Measurements from ENCODE around the gene ZNF143.

ZNF143 gene

GRCh38 chr11:9571071-9571762, 110.4 kb downstream of the ZNF143 start:
- DNase-seq (ENCODE audit: insufficient read length) (no peak), FAIRE-seq (no peak)
- TF ChIP-seq POLR2AphosphoS5 (IDR thresholded peaks at IDR 0.05; ENCODE audit: low read depth, low read length) = no peak
- TF ChIP-seq POLR2A (IDR thresholded peaks at IDR 0.05; ENCODE audit: low read depth, low read length) = no peak
- TF ChIP-seq TAF1 (IDR thresholded peaks at IDR 0.05; ENCODE audit: borderline replicate concordance, low read depth, low read length) = no peak

- DNase-seq (ENCODE audit: insufficient read length) = no peak
- no peak for FAIRE-seq
- no peak for TF ChIP-seq POLR2A (IDR thresholded peaks at IDR 0.05; ENCODE audit: low read depth, low read length)
- no peak for TF ChIP-seq POLR2AphosphoS5 (IDR thresholded peaks at IDR 0.05; ENCODE audit: low read depth, low read length)
- TF ChIP-seq TAF1 (IDR thresholded peaks at IDR 0.05; ENCODE audit: borderline replicate concordance, low read depth, low read length) = no peak
These were observed 110.9 kb downstream of the ZNF143 start for GRCh38 chr11:9571763-9572115.

GRCh38 chr11:9573052-9573774, 112.4 kb downstream of the ZNF143 start, which contains the start of gene WEE1:
WEE1 (plus strand) TSS chr11:9573670; CDS start chr11:9573934, 264 bp downstream.
- TF ChIP-seq POLR2AphosphoS5 (IDR thresholded peaks at IDR 0.05; ENCODE audit: low read depth, low read length) = peak; percentile 17; the same call in 1 of the 2 replicates
- peak; percentile 60; the same call in 1 of the 2 replicates for TF ChIP-seq POLR2A (IDR thresholded peaks at IDR 0.05; ENCODE audit: low read depth, low read length)
- no peak for TF ChIP-seq TAF1 (IDR thresholded peaks at IDR 0.05; ENCODE audit: borderline replicate concordance, low read depth, low read length)
- DNase-seq (ENCODE audit: insufficient read length) (peak; percentile 93), FAIRE-seq (peak; percentile 95)

GRCh38 chr11:9573775-9574621, 113.2 kb downstream of the ZNF143 start:
- TF ChIP-seq POLR2AphosphoS5 (IDR thresholded peaks at IDR 0.05; ENCODE audit: low read depth, low read length) = no peak
- no peak for TF ChIP-seq TAF1 (IDR thresholded peaks at IDR 0.05; ENCODE audit: borderline replicate concordance, low read depth, low read length)
- no peak for TF ChIP-seq POLR2A (IDR thresholded peaks at IDR 0.05; ENCODE audit: low read depth, low read length)
- DNase-seq (ENCODE audit: insufficient read length) (no peak), FAIRE-seq (peak; percentile 27)

GRCh38 chr11:9574622-9575259, 113.9 kb downstream of the ZNF143 start:
- FAIRE-seq (no peak), DNase-seq (ENCODE audit: insufficient read length) (no peak)
- TF ChIP-seq TAF1 (IDR thresholded peaks at IDR 0.05; ENCODE audit: borderline replicate concordance, low read depth, low read length) (no peak), POLR2AphosphoS5 (IDR thresholded peaks at IDR 0.05; ENCODE audit: low read depth, low read length) (peak; percentile 39; the same call in 1 of the 2 replicates)

- TF ChIP-seq TAF1 (IDR thresholded peaks at IDR 0.05; ENCODE audit: borderline replicate concordance, low read depth, low read length) = no peak
- FAIRE-seq = peak; percentile 80
- no peak for DNase-seq (ENCODE audit: insufficient read length)
These were observed 114.7 kb downstream of the ZNF143 start for GRCh38 chr11:9575260-9576240.

- DNase-seq (ENCODE audit: insufficient read length) = no peak
- TF ChIP-seq POLR2AphosphoS5 (IDR thresholded peaks at IDR 0.05; ENCODE audit: low read depth, low read length) = no peak
- no peak for TF ChIP-seq TAF1 (IDR thresholded peaks at IDR 0.05; ENCODE audit: borderline replicate concordance, low read depth, low read length)
- no peak for TF ChIP-seq POLR2A (IDR thresholded peaks at IDR 0.05; ENCODE audit: low read depth, low read length)
- FAIRE-seq = no peak
These were observed 116.0 kb downstream of the ZNF143 start for GRCh38 chr11:9576701-9577381.

- FAIRE-seq (peak; percentile 90), DNase-seq (ENCODE audit: insufficient read length) (no peak)
- TF ChIP-seq POLR2AphosphoS5 (IDR thresholded peaks at IDR 0.05; ENCODE audit: low read depth, low read length) (no peak), POLR2A (IDR thresholded peaks at IDR 0.05; ENCODE audit: low read depth, low read length) (no peak), TAF1 (IDR thresholded peaks at IDR 0.05; ENCODE audit: borderline replicate concordance, low read depth, low read length) (no peak)
These were observed 116.7 kb downstream of the ZNF143 start for GRCh38 chr11:9577556-9577955.

Measured in GM12892 (cell line).